HG03060 (cell line): ENCODE measurements around the gene MARCHF5.
"Not testable (repeated sequence)": the region's sequence is repeated elsewhere in the genome, so short reads cannot be mapped to it uniquely, and the experiment has no call there.

ENCODE experiments used
- ATAC-seq: cut with Tn5 transposase; IDR thresholded peaks from one replicate; pipeline ENCODE4 v1.9.1; 2021; ENCODE audit warnings: low read depth, moderate number of reproducible peaks; ENCODE audit not compliant: unreplicated experiment

MARCHF5 gene

GRCh38 chr10:92384741-92385140 lies 93.8 kb downstream of the MARCHF5 start:
- no peak for ATAC-seq

- no peak for ATAC-seq
Observed at GRCh38 chr10:92385831-92386230, 94.9 kb downstream of the MARCHF5 start.

GRCh38 chr10:92387289-92387940 lies 96.4 kb downstream of the MARCHF5 start:
- ATAC-seq: no peak

GRCh38 chr10:92393173-92393572 lies 102.2 kb downstream of the MARCHF5 start:
- not testable (repeated sequence) for ATAC-seq

- ATAC-seq: no peak
Observed at GRCh38 chr10:92395271-92395670, 104.3 kb downstream of the MARCHF5 start.

GRCh38 chr10:92402234-92402633 lies 111.3 kb downstream of the MARCHF5 start:
- ATAC-seq: not testable (repeated sequence)
